Pancreas (tissue), 10 donors: ENCODE measurements around the gene UBB. TPM values are rescaled to one million over a fixed set of nuclear protein-coding genes. Genes with fewer than 3 reads are reported as not detected.

Experiments used
- ATAC-seq, 4 donors: fragments of 200-7000 bp; cut with Tn5 transposase; one replicate each; pipeline versions ENCODE4 v1.8.0 to v1.9.1; 2020; ENCODE audit warnings: mild to moderate bottlenecking in 4 of 4, moderate library complexity in 4 of 4
- DNase-seq, 6 donors: peaks; one replicate each; pipeline ENCODE4 v3.0.0-alpha.2; 2020
- FAIRE-seq: peaks from 2 replicates; lab custom pipeline; 2012; peaks lifted over from hg19 to GRCh38; lab: Jason Lieb, UNC
- H3K27ac ChIP-seq, 4 donors: fragments of 200-600 bp; sonication (generic); 1 replicate in 3 of 4; 2 replicates in 1 of 4; pipeline versions ENCODE4 v1.5.0 to v1.8.0; 2020
- H3K27me3 ChIP-seq, 4 donors: fragments of 200-600 bp; one replicate each; pipeline ENCODE4 v1.8.0; 2021
- H3K36me3 ChIP-seq, 3 donors: fragments of 200-600 bp; sonication (generic) in 1 of 3; one replicate each; pipeline versions ENCODE4 v1.5.0 to v1.8.0; 2020 to 2021
- H3K4me1 ChIP-seq, 3 donors: fragments of 200-600 bp; one replicate each; pipeline ENCODE4 v1.8.0; 2021
- H3K4me3 ChIP-seq, 4 donors: fragments of 200-600 bp; sonication (generic) in 2 of 4; one replicate each; pipeline versions ENCODE4 v1.5.0 to v1.8.0; 2020 to 2021
- H3K9me3 ChIP-seq, 4 donors: fragments of 200-600 bp; one replicate each; pipeline ENCODE4 v1.8.0; 2021
- CTCF ChIP-seq, 4 donors: fragments of 200-600 bp; sonication (generic) in 3 of 4; IDR thresholded peaks; one replicate each; pipeline versions ENCODE4 v1.5.0 to v1.8.0; 2021; ENCODE audit warnings: antibody characterized with exemption in 4 of 4
- WGBS, 2 donors: extraction: QIAGEN DNeasy Blood & Tissue Kit; methylation state at CpG; one replicate each; pipeline ENCODE4 v1.1.7; 2013; 5-methylcytosine and 5-hydroxymethylcytosine counted together
- intact Hi-C, 3 donors: fragments of 100-400 bp; cut with DNase I; formaldehyde crosslinking; loops; one replicate each; pipeline versions ENCODE4 v1.11.1 to v1.14.2; 2022
- polyA plus RNA-seq, 2 donors: library from polyadenylated mRNA; stranded (reverse); fragments of 200-250 nt; gene quantifications; one replicate each; pipeline ENCODE4 v1.2.3, GENCODE V29; 2013
- total RNA-seq, 6 donors: library from RNA; stranded (reverse); fragmentation: NEBNext Ultra II Directional in 4 of 6; extraction: Animal tissue kit (Norgen Biotek cat#: 25700) in 4 of 6; gene quantifications; one replicate each; pipeline versions ENCODE4 v1.2.1 to v1.2.4, GENCODE V29; 2021 to 2023
- donor health status: healthy with polysubstance abuse.
- donor health status: DM: no; HTN: no; CAD: no; lungs with moderate emphysema.
- donor health status: DM: no; HTN: no; CAD: no.
- donor health status: control.
- donor health status: control.
- donor health status: Bipolar disorder and iron deficiency.
- donor health status: DM: yes; HTN: yes; CAD: no.
- donor health status: DM: no; HTN: no; CAD: no.
- donor health status: DM: no; HTN: no; CAD: no.
- donor health status: DM: yes; HTN: yes; CAD: no.

Gene UBB
- total and polyA plus RNA-seq, 8 donors, result 321 to 972 (median 684) TPM

- Histone ChIP-seq H3K4me3 (no peak overlapping the region), H3K27ac (no peak overlapping the region), H3K36me3 (no peaks in the 10 kb centered on the region), H3K27me3 (no peaks in the 10 kb centered on the region), H3K9me3 (no peaks in the 10 kb centered on the region), H3K4me1 (peaks cover 0 to 6% (median 0%) of the 10 kb centered on the region in 3 donors)
- TF ChIP-seq CTCF (IDR thresholded peaks at IDR 0.05), result no peak
- DNase-seq (no peak), FAIRE-seq (no peak), ATAC-seq (no peak)
- intact Hi-C loops, result no loop called here
- WGBS, 2 donors, result 95 to 96% methylated on average over 10 to 14 of the region's 14 CpGs
Measured at GRCh38 chr17:16354585-16354984, 26.3 kb upstream of the UBB start.

- FAIRE-seq (no peak), ATAC-seq (no peak), DNase-seq (no peak)
- Histone ChIP-seq H3K4me3 (no peak overlapping the region), H3K4me1 (no peaks in the 10 kb centered on the region), H3K27me3 (no peaks in the 10 kb centered on the region), H3K9me3 (no peaks in the 10 kb centered on the region), H3K36me3 (no peaks in the 10 kb centered on the region), H3K27ac (no peak overlapping the region)
- intact Hi-C loops, result no loop called here
- no peak for TF ChIP-seq CTCF (IDR thresholded peaks at IDR 0.05)
Measured at GRCh38 chr17:16358394-16358793, 22.5 kb upstream of the UBB start.

- no peak for FAIRE-seq
- intact Hi-C loops, result loop anchor here in 2 of 3 donors (10.0 kb wide), 1 partner anchor 163 kb away; no protein-coding TSS in a partner anchor
Measured at GRCh38 chr17:16361874-16362273, 19.0 kb upstream of the UBB start.

GRCh38 chr17:16363749-16364536 is 16.9 kb upstream of the UBB start:
- no peaks in the 10 kb centered on the region for H3K36me3 ChIP-seq
- no peak overlapping the region for H3K4me3 ChIP-seq
- peak in 5 of 6 donors; percentile 40 to 84 (median 66) for DNase-seq
- ATAC-seq, result peak; percentile 82 to 97 (median 94)
- peak; percentile 87 to 94 (median 90) for TF ChIP-seq CTCF (IDR thresholded peaks at IDR 0.05)
- intact Hi-C loops, result loop anchor here in 2 of 3 donors (10.0 kb wide), 1 partner anchor 161 kb away; no protein-coding TSS in a partner anchor
- no peaks in the 10 kb centered on the region for H3K27me3 ChIP-seq
- no peak overlapping the region for H3K27ac ChIP-seq
- H3K9me3 ChIP-seq, result no peaks in the 10 kb centered on the region
- no peaks in the 10 kb centered on the region for H3K4me1 ChIP-seq
- FAIRE-seq, result no peak
- 3 to 6% methylated on average over 6 of the region's 6 CpGs for WGBS, 2 donors

More at GRCh38 chr17:16361874-16362273, 19.0 kb upstream of the UBB start:
- H3K27ac ChIP-seq, result no peak overlapping the region
- DNase-seq, result peak in 1 of 6 donors; percentile 5
- H3K4me3 ChIP-seq, result no peak overlapping the region
- WGBS, 2 donors, result 79 to 80% methylated on average over 8 of the region's 8 CpGs
- TF ChIP-seq CTCF (IDR thresholded peaks at IDR 0.05), result no peak
- no peaks in the 10 kb centered on the region for H3K36me3 ChIP-seq
- ATAC-seq, result no peak
- H3K27me3 ChIP-seq, result no peaks in the 10 kb centered on the region
- H3K4me1 ChIP-seq, result no peaks in the 10 kb centered on the region
- H3K9me3 ChIP-seq, result no peaks in the 10 kb centered on the region

GRCh38 chr17:16364625-16365024 is 16.3 kb upstream of the UBB start:
- H3K27ac ChIP-seq, result no peak overlapping the region
- intact Hi-C loops, result loop anchor here in 2 of 3 donors (10.0 kb wide), 1 partner anchor 160 kb away; no protein-coding TSS in a partner anchor

More at GRCh38 chr17:16364625-16365024, 16.3 kb upstream of the UBB start:
- DNase-seq (no peak), ATAC-seq (no peak), FAIRE-seq (no peak)
- Histone ChIP-seq H3K27me3 (no peaks in the 10 kb centered on the region), H3K36me3 (no peaks in the 10 kb centered on the region), H3K4me1 (no peaks in the 10 kb centered on the region), H3K4me3 (no peak overlapping the region), H3K9me3 (no peaks in the 10 kb centered on the region)
- no peak for TF ChIP-seq CTCF (IDR thresholded peaks at IDR 0.05)
